HCT116 (cell line): ENCODE measurements around the gene SGK1. TPM values are rescaled to one million over a fixed set of nuclear protein-coding genes. Genes with fewer than 3 reads are reported as not detected.
"Not testable (repeated sequence)": the region's sequence is repeated elsewhere in the genome, so short reads cannot be mapped to it uniquely, and the experiment has no call there.

ENCODE experiments used
- ATAC-seq: fragments of 200-7000 bp; cut with Tn5 transposase; 2 replicates; pipeline ENCODE4 v1.9.1; 2020; ENCODE audit warnings: mild to moderate bottlenecking, moderate library complexity
- BruUV-seq: library from RNA; stranded (reverse); fragments of 400-500 nt; replicated peaks from 2 replicates; lab custom pipeline; 2021; lab: Mats Ljungman, UMichigan
- CTCF ChIA-PET: fragments of 300-600 bp; sonication (Branson Sonifier 250); formaldehyde crosslinking; loops from one replicate; lab custom pipeline; 2021; ENCODE audit warnings: antibody characterized with exemption; lab: Charles Lee
- POLR2A ChIA-PET: fragments of 300-600, 350-600 bp; sonication (Branson Sonifier 250); formaldehyde crosslinking; loops from one replicate; lab custom pipeline; 2021; ENCODE audit warnings: antibody characterized with exemption; lab: Charles Lee
- RAD21 ChIA-PET, 2 experiments: fragments of 300-600 bp; sonication (Branson Sonifier 250); formaldehyde crosslinking; loops; one replicate each; lab custom pipeline; 2023; ENCODE audit warnings: low total read pairs in 2 of 2; ENCODE audit not compliant: uncharacterized antibody in 2 of 2, unreplicated experiment in 2 of 2, low non-redundant PET in 1 of 2; lab: Charles Lee
- DNase-seq: peaks from one replicate; pipeline ENCODE4 v3.0.0-alpha.2; 2010; ENCODE audit warnings: low read depth, low spot score
- H2AFZ ChIP-seq: fragments of 200-600 bp; shearing (Covaris generic), sonication (generic); 2 replicates; pipeline ENCODE4 v1.6.1; 2017; ENCODE audit warnings: low read depth, mixed run types, mixed read lengths, antibody characterized with exemption, low read length; ENCODE audit not compliant: poor library complexity, severe bottlenecking
- H3K27ac ChIP-seq: 2 replicates; pipeline ENCODE4 v1.5.1; 2012; ENCODE audit warnings: low read depth, low read length
- H3K27me3 ChIP-seq: fragments of 200-600 bp; sonication (generic); 2 replicates; pipeline ENCODE4 v1.6.1; 2016; ENCODE audit warnings: mixed run types, low read length, mixed read lengths; ENCODE audit not compliant: insufficient read depth
- H3K36me3 ChIP-seq, 2 experiments: fragments of 200-500 bp in 1 of 2; fragments of 200-600 bp in 1 of 2; sonication (Bioruptor generic) in 1 of 2; sonication (generic) in 1 of 2; 2 replicates each; pipeline versions ENCODE4 v1.5.1 to v1.6.1; 2014 to 2016; ENCODE audit warnings: low read length in 2 of 2, inconsistent platforms in 1 of 2, mixed read lengths in 1 of 2, mixed run types in 1 of 2; ENCODE audit not compliant: insufficient read depth in 2 of 2, control insufficient read depth in 1 of 2
- H3K4me1 ChIP-seq, 2 experiments: fragments of 200-600 bp in 1 of 2; sonication (generic) in 1 of 2; 2 replicates each; pipeline versions ENCODE4 v1.5.1 to v1.6.1; 2012 to 2017; ENCODE audit warnings: low read length in 2 of 2, inconsistent platforms in 1 of 2, mild to moderate bottlenecking in 1 of 2, mixed read lengths in 1 of 2, mixed run types in 1 of 2, moderate library complexity in 1 of 2; ENCODE audit not compliant: insufficient read depth in 2 of 2, control insufficient read depth in 1 of 2
- H3K4me2 ChIP-seq: fragments of 200-600 bp; sonication (generic); 2 replicates; pipeline ENCODE4 v1.6.1; 2017; ENCODE audit warnings: mixed run types, low read length, mixed read lengths
- H3K4me3 ChIP-seq, 2 experiments: fragments of 200-600 bp in 1 of 2; sonication (generic) in 1 of 2; replicated peaks in 1 of 2; 2 replicates each; pipeline ENCODE4 v1.5.1; 2011 to 2016; ENCODE audit warnings: low read length in 2 of 2, control low read depth in 1 of 2, low read depth in 1 of 2, mild to moderate bottlenecking in 1 of 2, mixed read lengths in 1 of 2, mixed run types in 1 of 2
- H3K79me2 ChIP-seq: fragments of 200-600 bp; sonication (generic); 2 replicates; pipeline ENCODE4 v1.6.1; 2017; ENCODE audit warnings: mild to moderate bottlenecking, mixed run types, low read length, moderate library complexity, mixed read lengths; ENCODE audit not compliant: insufficient read depth
- H3K9ac ChIP-seq: fragments of 200-600 bp; sonication (generic); 2 replicates; pipeline ENCODE4 v1.6.1; 2016; ENCODE audit warnings: low read length, mixed read lengths
- H3K9me2 ChIP-seq: fragments of 200-600 bp; sonication (generic), shearing (Covaris generic); 2 replicates; pipeline ENCODE4 v1.6.1; 2017; ENCODE audit warnings: mixed run types, mild to moderate bottlenecking, moderate library complexity; ENCODE audit not compliant: insufficient read depth
- H3K9me3 ChIP-seq, 2 experiments: fragments of 200-500 bp in 1 of 2; fragments of 200-600 bp in 1 of 2; sonication (Bioruptor generic) in 1 of 2; sonication (generic) in 1 of 2; 2 replicates each; pipeline ENCODE4 v1.6.1; 2014 to 2017; ENCODE audit warnings: low read length in 2 of 2, mixed read lengths in 2 of 2, inconsistent platforms in 1 of 2, low read depth in 1 of 2, mild to moderate bottlenecking in 1 of 2, mixed run types in 1 of 2, moderate library complexity in 1 of 2; ENCODE audit not compliant: control insufficient read depth in 1 of 2, insufficient read depth in 1 of 2
- H4K20me1 ChIP-seq: fragments of 200-600 bp; sonication (generic), shearing (Covaris generic); 2 replicates; pipeline ENCODE4 v1.6.1; 2017; ENCODE audit warnings: mixed run types, mild to moderate bottlenecking, moderate library complexity; ENCODE audit not compliant: insufficient read depth
- CBX3 ChIP-seq: IDR thresholded peaks from 2 replicates; pipeline ENCODE4 v1.6.1; 2012; ENCODE audit warnings: low read depth
- CEBPB ChIP-seq: IDR thresholded peaks from 2 replicates; pipeline ENCODE4 v1.6.1; 2012; ENCODE audit warnings: low read depth
- ELF1 ChIP-seq: IDR thresholded peaks from 2 replicates; pipeline ENCODE4 v1.6.1; 2012; ENCODE audit warnings: low read depth, borderline replicate concordance
- JUND ChIP-seq: IDR thresholded peaks from 2 replicates; pipeline ENCODE4 v1.6.1; 2012
- MAX ChIP-seq: IDR thresholded peaks from 2 replicates; pipeline ENCODE4 v1.6.1; 2012
- POLR2A ChIP-seq: IDR thresholded peaks from 2 replicates; pipeline ENCODE4 v1.7.0; 2011; ENCODE audit warnings: borderline replicate concordance; ENCODE audit not compliant: insufficient read depth, insufficient read length; ENCODE audit errors: extremely low read depth
- RAD21 ChIP-seq: IDR thresholded peaks from 2 replicates; pipeline ENCODE4 v1.6.1; 2012; ENCODE audit warnings: low read depth, mild to moderate bottlenecking
- SIN3A ChIP-seq: IDR thresholded peaks from 2 replicates; pipeline ENCODE4 v1.6.1; 2012; ENCODE audit warnings: low read depth
- ZNF274 ChIP-seq: fragments of 200-500 bp; sonication (Bioruptor generic); IDR thresholded peaks from 2 replicates; pipeline ENCODE4 v1.6.1; 2014; ENCODE audit warnings: mild to moderate bottlenecking, low read depth, low read length, inconsistent platforms
- intact Hi-C: fragments of 100-400 bp; cut with micrococcal nuclease; formaldehyde crosslinking; loops from 2 replicates; pipeline ENCODE4 v1.10.0; 2022
- total RNA-seq: library from RNA; stranded (reverse); gene quantifications from one replicate; pipeline ENCODE4 v1.2.1, GENCODE V29; 2021; ENCODE audit not compliant: unreplicated experiment
- TF ChIP-seq, protein P1 (sequence below), 3 experiments: fragments of 200-600 bp in 1 of 3; sonication (generic) in 1 of 3; IDR thresholded peaks in 2 of 3; conservative IDR thresholded peaks in 1 of 3; 2 replicates each; pipeline ENCODE4 v1.5.1; 2012 to 2017; ENCODE audit warnings: low read depth in 2 of 3, low read length in 2 of 3, antibody characterized with exemption in 1 of 3, borderline replicate concordance in 1 of 3, control low read depth in 1 of 3, mild to moderate bottlenecking in 1 of 3, mixed read lengths in 1 of 3, mixed run types in 1 of 3, moderate library complexity in 1 of 3; ENCODE audit not compliant: insufficient read depth in 1 of 3

Gene SGK1
- total RNA-seq, 1 experiment from 2014 or later: 4.5 TPM

GRCh38 chr6:134328792-134329191 is 10.9 kb upstream of the SGK1 start:
- no peak for TF ChIP-seq RAD21
- TF ChIP-seq POLR2A: no peak
- TF ChIP-seq CBX3: no peak
- TF ChIP-seq JUND: no peak
- no peak for TF ChIP-seq CEBPB
- TF ChIP-seq ELF1: no peak
- no peak for TF ChIP-seq ZNF274
- no peak for TF ChIP-seq SIN3A
- TF ChIP-seq MAX: no peak
- TF ChIP-seq, all 23 proteins: peak for 0
- ChIA-PET POLR2A (no interaction called here), CTCF (no interaction called here), RAD21 (interaction anchor here in 1 of 2 experiments (0.7 kb wide), 1 partner anchor 727 kb away, joined by 3 read pairs; no protein-coding TSS in a partner anchor)
- intact Hi-C loops: no loop called here
- Histone ChIP-seq H3K9ac (no peak overlapping the region), H3K4me1 (no peaks in the 10 kb centered on the region), H3K79me2 (no peaks in the 10 kb centered on the region), H3K27ac (no peak overlapping the region), H2AFZ (no peak overlapping the region), H3K4me3 (no peak overlapping the region), H3K4me2 (no peak overlapping the region), H3K9me2 (no peaks in the 10 kb centered on the region), H4K20me1 (no peaks in the 10 kb centered on the region), H3K27me3 (no peaks in the 10 kb centered on the region), H3K9me3 (peaks cover 0 to 4% of the 10 kb centered on the region in 2 experiments; a peak in 1 of 4 replicates), H3K36me3 (no peaks in the 10 kb centered on the region)
- DNase-seq (no peak), ATAC-seq (no peak)
- no TSS peak for BruUV-seq

- Histone ChIP-seq H3K4me3 (no peak overlapping the region), H3K4me2 (no peak overlapping the region), H3K27me3 (no peaks in the 10 kb centered on the region), H4K20me1 (no peaks in the 10 kb centered on the region), H3K4me1 (no peaks in the 10 kb centered on the region), H3K9me2 (no peaks in the 10 kb centered on the region), H2AFZ (no peak overlapping the region), H3K27ac (no peak overlapping the region), H3K36me3 (no peaks in the 10 kb centered on the region), H3K9ac (no peak overlapping the region), H3K9me3 (peaks cover 0 to 4% of the 10 kb centered on the region in 2 experiments; a peak in 1 of 4 replicates), H3K79me2 (no peaks in the 10 kb centered on the region)
- RAD21 ChIA-PET: interaction anchor here in 1 of 2 experiments (0.7 kb wide), 1 partner anchor 727 kb away, joined by 3 read pairs; no protein-coding TSS in a partner anchor
- no peak for TF ChIP-seq RAD21
- TF ChIP-seq, protein P1, sequence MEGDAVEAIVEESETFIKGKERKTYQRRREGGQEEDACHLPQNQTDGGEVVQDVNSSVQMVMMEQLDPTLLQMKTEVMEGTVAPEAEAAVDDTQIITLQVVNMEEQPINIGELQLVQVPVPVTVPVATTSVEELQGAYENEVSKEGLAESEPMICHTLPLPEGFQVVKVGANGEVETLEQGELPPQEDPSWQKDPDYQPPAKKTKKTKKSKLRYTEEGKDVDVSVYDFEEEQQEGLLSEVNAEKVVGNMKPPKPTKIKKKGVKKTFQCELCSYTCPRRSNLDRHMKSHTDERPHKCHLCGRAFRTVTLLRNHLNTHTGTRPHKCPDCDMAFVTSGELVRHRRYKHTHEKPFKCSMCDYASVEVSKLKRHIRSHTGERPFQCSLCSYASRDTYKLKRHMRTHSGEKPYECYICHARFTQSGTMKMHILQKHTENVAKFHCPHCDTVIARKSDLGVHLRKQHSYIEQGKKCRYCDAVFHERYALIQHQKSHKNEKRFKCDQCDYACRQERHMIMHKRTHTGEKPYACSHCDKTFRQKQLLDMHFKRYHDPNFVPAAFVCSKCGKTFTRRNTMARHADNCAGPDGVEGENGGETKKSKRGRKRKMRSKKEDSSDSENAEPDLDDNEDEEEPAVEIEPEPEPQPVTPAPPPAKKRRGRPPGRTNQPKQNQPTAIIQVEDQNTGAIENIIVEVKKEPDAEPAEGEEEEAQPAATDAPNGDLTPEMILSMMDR (IDR thresholded peaks at IDR 0.05 in 2 of 3, conservative IDR thresholded peaks at IDR 0.05 in 1 of 3; ENCODE audit: borderline replicate concordance in 1 of 3, insufficient read depth in 1 of 3, low read depth in 2 of 3, low read length in 2 of 3): peak in 2 of 3 experiments; percentile 14 to 43; a peak in 3 of 6 replicates
- CTCF ChIA-PET: interaction anchor here (0.8 kb wide), 1 partner anchor 199 kb away, joined by 5 read pairs; no protein-coding TSS in a partner anchor
- POLR2A ChIA-PET: no interaction called here
- intact Hi-C loops: no loop called here
- ATAC-seq (0 out of 2 replicates have a peak, but pooled peaks have one; percentile 38), DNase-seq (no peak)
- BruUV-seq: no TSS peak
Observed at GRCh38 chr6:134328138-134328537, 10.2 kb upstream of the SGK1 start.

DNA sequence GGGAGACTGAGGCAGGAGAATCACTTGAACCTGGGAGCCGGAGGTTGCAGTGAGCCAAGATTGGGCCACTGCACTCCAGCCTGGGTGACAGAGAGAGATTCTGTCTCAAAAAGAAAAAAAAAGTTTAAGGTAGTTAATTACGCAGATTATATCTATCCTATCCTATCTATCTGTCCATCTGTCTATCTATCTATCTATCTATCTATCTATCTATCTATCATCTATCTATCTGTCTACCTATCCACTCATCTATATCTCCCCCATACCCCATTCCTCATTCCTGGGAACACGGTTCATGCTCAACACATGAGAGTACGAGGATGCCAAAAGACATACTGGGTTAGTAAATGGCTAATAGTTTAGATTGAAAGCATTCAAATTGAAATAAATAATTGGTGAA is 8.3 kb upstream of the SGK1 start:
- intact Hi-C loops, H3K9me3 ChIP-seq, H3K27ac ChIP-seq, H3K4me2 ChIP-seq, H3K79me2 ChIP-seq, POLR2A ChIA-PET, CTCF ChIA-PET, RAD21 ChIA-PET, DNase-seq, H3K4me3 ChIP-seq, H3K9ac ChIP-seq, ATAC-seq, H3K4me1 ChIP-seq, H4K20me1 ChIP-seq, H3K36me3 ChIP-seq, H3K9me2 ChIP-seq, BruUV-seq, H3K27me3 ChIP-seq, H2AFZ ChIP-seq: not testable (repeated sequence)
